Muscle of leg (tissue), 11 donors: ENCODE data around the gene HCN3. TPM values are rescaled to one million over a fixed set of nuclear protein-coding genes. Genes with fewer than 3 reads are reported as not detected.

ENCODE experiments used
- DNase-seq: peaks from one replicate; pipeline ENCODE4 v3.0.0; 2013
- H3K27ac ChIP-seq: one replicate; pipeline ENCODE4 v1.5.1; 2013; ENCODE audit warnings: mild to moderate bottlenecking, low read length, control low read depth
- H3K27me3 ChIP-seq: one replicate; pipeline ENCODE4 v1.6.1; 2013; ENCODE audit warnings: low read length; ENCODE audit not compliant: control insufficient read depth, insufficient read depth
- H3K36me3 ChIP-seq: one replicate; pipeline ENCODE4 v1.6.1; 2013; ENCODE audit warnings: low read length; ENCODE audit not compliant: control insufficient read depth, insufficient read depth
- H3K4me1 ChIP-seq: one replicate; pipeline ENCODE4 v1.6.1; 2013; ENCODE audit warnings: low read length; ENCODE audit not compliant: control insufficient read depth, insufficient read depth
- H3K4me3 ChIP-seq: one replicate; pipeline ENCODE4 v1.5.1; 2013; ENCODE audit warnings: low read length, control low read depth
- H3K9me3 ChIP-seq: replicated peaks from 2 replicates; pipeline ENCODE4 v1.6.1; 2013; ENCODE audit warnings: low read depth, low read length; ENCODE audit not compliant: control insufficient read depth
- WGBS: methylation state at CpG from one replicate; pipeline ENCODE4 v1.1.5; 2013; ENCODE audit warnings: missing lambda C conversion rate; ENCODE audit not compliant: insufficient coverage; 5-methylcytosine and 5-hydroxymethylcytosine counted together
- polyA plus RNA-seq, 8 donors: library from polyadenylated mRNA; unstranded; fragments of 120-200 nt; gene quantifications; one replicate each; pipeline versions ENCODE4 v1.2.1 to v1.2.3, GENCODE V29; 2013; ENCODE audit warnings: inconsistent platforms in 1 of 8, low replicate concordance in 1 of 8; ENCODE audit not compliant: insufficient read length in 8 of 8, insufficient read depth in 1 of 8
- total RNA-seq: library from RNA; stranded (reverse); fragments of 120-200 nt; gene quantifications from one replicate; pipeline ENCODE4 v1.2.4, GENCODE V29; 2013

HCN3 gene
- total and polyA plus RNA-seq, 9 donors: 1.6 to 6.7 (median 3.9) TPM

- H3K4me3 ChIP-seq: peak overlapping the region; percentile 94
- DNase-seq: no peak
- no peaks in the 10 kb centered on the region for H3K27me3 ChIP-seq
- H3K4me1 ChIP-seq: peaks cover 48% of the 10 kb centered on the region
- WGBS: 100% methylated on average over 1 of the region's 5 CpGs
- H3K27ac ChIP-seq: peak overlapping the region; percentile 15
- no peaks in the 10 kb centered on the region for H3K9me3 ChIP-seq
- H3K36me3 ChIP-seq: peaks cover 34% of the 10 kb centered on the region
These were observed 23.5 kb upstream of the HCN3 start for GRCh38 chr1:155253797-155254196.

GRCh38 chr1:155254228-155254713 lies 23.0 kb upstream of the HCN3 start:
- DNase-seq: peak; percentile 39
- Histone ChIP-seq H3K4me1 (peaks cover 48% of the 10 kb centered on the region), H3K27me3 (no peaks in the 10 kb centered on the region), H3K9me3 (no peaks in the 10 kb centered on the region), H3K36me3 (peaks cover 33% of the 10 kb centered on the region), H3K4me3 (peak overlapping the region; percentile 94), H3K27ac (peak overlapping the region; percentile 100)
- WGBS: 32% methylated on average over 6 of the region's 12 CpGs

GRCh38 chr1:155254714-155255242 lies 22.5 kb upstream of the HCN3 start:
- H3K4me1 ChIP-seq: peaks cover 48% of the 10 kb centered on the region
- H3K9me3 ChIP-seq: no peaks in the 10 kb centered on the region
- DNase-seq: peak; percentile 55
- peak overlapping the region; percentile 100 for H3K27ac ChIP-seq
- 1% methylated on average over 22 of the region's 35 CpGs for WGBS
- H3K27me3 ChIP-seq: no peaks in the 10 kb centered on the region
- H3K36me3 ChIP-seq: peaks cover 36% of the 10 kb centered on the region
- H3K4me3 ChIP-seq: peak overlapping the region; percentile 94

- WGBS: under 1% methylated on average over 29 of the region's 54 CpGs
- peak within 1 kb of the TSS; percentile 94 for H3K4me3 ChIP-seq
- peaks cover 44% of the 10 kb centered on the region for H3K4me1 ChIP-seq
- no peaks in the 10 kb centered on the region for H3K9me3 ChIP-seq
- H3K27ac ChIP-seq: peak within 1 kb of the TSS; percentile 100
- peak; percentile 95 for DNase-seq
- peaks cover 41% of the 10 kb centered on the region for H3K36me3 ChIP-seq
- no peaks in the 10 kb centered on the region for H3K27me3 ChIP-seq
These were observed 21.8 kb upstream of the HCN3 start, which contains the start of gene ENTREP3 for GRCh38 chr1:155255243-155256007. ENTREP3 (minus strand) TSS chr1:155255483; CDS start chr1:155254877, 606 bp downstream.

GRCh38 chr1:155256058-155256852 lies 21.0 kb upstream of the HCN3 start:
- Histone ChIP-seq H3K27me3 (no peaks in the 10 kb centered on the region), H3K9me3 (no peaks in the 10 kb centered on the region), H3K4me1 (peaks cover 42% of the 10 kb centered on the region), H3K27ac (peak overlapping the region; percentile 100), H3K36me3 (peaks cover 40% of the 10 kb centered on the region), H3K4me3 (peak overlapping the region; percentile 94)
- WGBS: 79% methylated on average over 20 of the region's 20 CpGs
- DNase-seq: no peak

GRCh38 chr1:155260276-155260675 lies 17.0 kb upstream of the HCN3 start:
- 81% methylated on average over 3 of the region's 5 CpGs for WGBS
- peaks cover 28% of the 10 kb centered on the region for H3K4me1 ChIP-seq

GRCh38 chr1:155261493-155261851 lies 15.8 kb upstream of the HCN3 start:
- Histone ChIP-seq H3K4me3 (peak overlapping the region; percentile 97), H3K27ac (peak overlapping the region; percentile 90), H3K36me3 (peaks cover 65% of the 10 kb centered on the region), H3K4me1 (peaks cover 17% of the 10 kb centered on the region), H3K27me3 (no peaks in the 10 kb centered on the region), H3K9me3 (no peaks in the 10 kb centered on the region)
- 0% methylated on average over 9 of the region's 9 CpGs for WGBS
- no peak for DNase-seq

More at GRCh38 chr1:155260276-155260675, 17.0 kb upstream of the HCN3 start:
- Histone ChIP-seq H3K4me3 (no peak overlapping the region), H3K36me3 (peaks cover 61% of the 10 kb centered on the region), H3K9me3 (no peaks in the 10 kb centered on the region), H3K27ac (no peak overlapping the region), H3K27me3 (no peaks in the 10 kb centered on the region)
- no peak for DNase-seq

GRCh38 chr1:155261852-155262673 lies 15.2 kb upstream of the HCN3 start, which contains the start of gene SCAMP3:
SCAMP3 (minus strand) TSS chr1:155262360; CDS start chr1:155262151, 209 bp downstream.
- DNase-seq: peak; percentile 99
- WGBS: under 1% methylated on average over 44 of the region's 47 CpGs
- Histone ChIP-seq H3K36me3 (peaks cover 65% of the 10 kb centered on the region), H3K9me3 (no peaks in the 10 kb centered on the region), H3K27me3 (no peaks in the 10 kb centered on the region), H3K27ac (peak within 1 kb of the TSS; percentile 90), H3K4me3 (peak within 1 kb of the TSS; percentile 97), H3K4me1 (peaks cover 16% of the 10 kb centered on the region)

- no peak overlapping the region for H3K4me3 ChIP-seq
- WGBS: 90% methylated on average over 8 of the region's 11 CpGs
- H3K9me3 ChIP-seq: no peaks in the 10 kb centered on the region
- DNase-seq: no peak
- peaks cover 68% of the 10 kb centered on the region for H3K36me3 ChIP-seq
- H3K27ac ChIP-seq: no peak overlapping the region
- peaks cover 16% of the 10 kb centered on the region for H3K4me1 ChIP-seq
- H3K27me3 ChIP-seq: no peaks in the 10 kb centered on the region
These were observed 14.2 kb upstream of the HCN3 start for GRCh38 chr1:155263067-155263466.
